Stimulated activated CD4-positive, alpha-beta T cell treated with anti-CD3 and anti-CD28 coated beads, TNF-alpha, amount 100 ng/mL, for 1 hour (primary cell): ENCODE measurements around the gene DHX8.

Source experiments
- DNase-seq, 3 donors: peaks; one replicate each; pipeline ENCODE4 v3.0.0-alpha.2; 2020; ENCODE audit warnings: low read depth in 3 of 3, low spot score in 1 of 3

The DHX8 gene

DNA sequence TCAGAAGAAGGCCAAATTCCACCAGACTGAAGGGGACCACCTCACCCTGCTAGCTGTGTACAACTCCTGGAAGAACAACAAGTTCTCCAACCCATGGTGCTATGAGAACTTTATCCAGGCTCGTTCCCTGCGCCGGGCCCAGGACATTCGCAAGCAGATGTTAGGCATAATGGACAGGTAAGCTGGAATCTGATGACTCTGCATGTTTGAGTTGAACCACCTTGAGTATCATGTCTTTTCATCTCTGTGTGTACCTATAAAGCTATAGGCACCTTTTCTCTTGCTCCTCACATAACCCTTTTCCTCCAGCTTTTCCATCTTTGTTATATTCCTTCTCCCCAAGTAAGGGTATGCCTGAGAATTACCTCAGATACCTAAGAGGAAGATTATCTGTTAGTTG, 37.6 kb downstream of the DHX8 start:
- DNase-seq, result no peak

DNA sequence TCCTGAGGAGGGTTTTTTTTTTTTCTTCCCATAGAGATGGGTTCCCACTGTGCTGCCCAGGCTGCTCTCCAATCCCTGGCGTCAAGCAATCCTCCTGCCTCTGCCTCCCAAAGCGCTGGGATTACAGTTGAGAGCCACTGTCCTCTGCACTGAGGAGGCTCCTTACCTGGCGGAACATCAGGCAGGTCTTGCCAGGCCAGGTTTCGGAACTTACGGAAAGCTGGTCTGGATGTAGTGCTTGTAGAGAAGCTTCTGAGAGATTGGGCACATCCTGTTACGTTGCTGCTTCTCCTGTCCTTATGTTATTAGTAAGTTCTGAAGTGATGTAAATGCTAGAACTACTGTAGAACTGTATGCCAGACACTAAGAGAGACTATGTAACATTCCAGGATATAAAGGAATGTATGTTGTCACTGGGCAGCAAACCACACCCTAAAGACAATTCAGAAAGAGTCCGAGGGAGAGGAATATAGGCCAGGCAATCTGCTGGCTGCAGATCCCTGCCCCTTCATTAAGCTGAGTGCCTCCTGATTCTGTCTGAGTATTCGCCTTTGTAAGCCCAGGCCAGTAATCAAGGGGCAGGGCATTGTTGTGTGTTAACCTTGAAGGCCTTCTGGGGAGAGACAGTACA, 41.3 kb downstream of the DHX8 start:
- no peak for DNase-seq

- DNase-seq, result no peak
Measured at GRCh38 chr17:43526886-43527648, 43.3 kb downstream of the DHX8 start.

DNA sequence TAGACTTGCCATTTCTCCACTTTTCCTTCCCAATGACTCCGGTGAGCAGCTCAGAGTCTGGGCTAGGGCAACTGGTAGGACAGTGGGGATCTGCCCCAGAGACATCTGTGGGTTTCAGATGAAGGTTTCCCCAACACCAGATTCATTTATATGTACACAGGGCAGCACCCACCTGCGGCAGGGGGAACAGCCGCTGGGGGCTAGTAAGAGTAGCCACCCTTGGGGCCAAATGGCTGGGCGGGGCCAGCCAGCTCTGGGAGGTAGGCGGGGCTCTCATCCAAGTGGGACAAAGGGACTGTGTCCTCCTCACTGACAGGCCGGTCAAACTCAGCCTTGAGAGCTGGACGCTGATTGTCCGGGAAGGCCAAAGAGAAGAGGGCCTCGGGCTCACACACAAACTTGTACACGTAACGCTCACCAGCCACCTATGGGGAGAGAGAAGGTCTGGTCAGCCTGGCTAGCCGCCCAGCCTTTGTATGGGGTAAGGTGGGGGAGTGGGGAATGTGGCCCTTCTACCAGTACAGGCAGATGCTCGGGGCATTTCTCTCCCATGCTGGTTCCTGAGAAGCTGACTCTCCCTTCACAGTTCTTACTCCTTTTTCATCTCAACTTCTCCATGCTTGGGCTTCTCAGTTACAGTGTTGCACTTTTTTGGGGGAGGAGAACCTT, 44.7 kb downstream of the DHX8 start:
- no peak for DNase-seq

- no peak for DNase-seq
Measured at GRCh38 chr17:43528988-43529814, 45.4 kb downstream of the DHX8 start.

DNA sequence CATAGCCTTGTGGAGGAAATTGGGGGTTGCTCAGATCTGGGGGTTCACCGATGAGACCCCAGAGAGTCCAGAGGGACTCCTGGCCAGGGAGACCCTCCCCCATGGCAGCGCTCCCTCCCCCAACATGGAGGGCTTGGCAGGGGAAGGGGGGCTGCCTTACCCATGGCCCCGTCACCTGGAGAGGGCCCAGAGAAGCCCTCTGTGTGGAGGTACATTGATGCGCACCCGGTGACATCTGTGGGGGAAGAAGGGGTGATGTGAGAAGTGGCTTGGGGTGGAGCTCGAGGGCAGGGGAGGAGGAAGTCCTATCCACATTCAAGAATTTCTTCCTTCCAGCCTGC, 46.1 kb downstream of the DHX8 start:
- no peak for DNase-seq

DNA sequence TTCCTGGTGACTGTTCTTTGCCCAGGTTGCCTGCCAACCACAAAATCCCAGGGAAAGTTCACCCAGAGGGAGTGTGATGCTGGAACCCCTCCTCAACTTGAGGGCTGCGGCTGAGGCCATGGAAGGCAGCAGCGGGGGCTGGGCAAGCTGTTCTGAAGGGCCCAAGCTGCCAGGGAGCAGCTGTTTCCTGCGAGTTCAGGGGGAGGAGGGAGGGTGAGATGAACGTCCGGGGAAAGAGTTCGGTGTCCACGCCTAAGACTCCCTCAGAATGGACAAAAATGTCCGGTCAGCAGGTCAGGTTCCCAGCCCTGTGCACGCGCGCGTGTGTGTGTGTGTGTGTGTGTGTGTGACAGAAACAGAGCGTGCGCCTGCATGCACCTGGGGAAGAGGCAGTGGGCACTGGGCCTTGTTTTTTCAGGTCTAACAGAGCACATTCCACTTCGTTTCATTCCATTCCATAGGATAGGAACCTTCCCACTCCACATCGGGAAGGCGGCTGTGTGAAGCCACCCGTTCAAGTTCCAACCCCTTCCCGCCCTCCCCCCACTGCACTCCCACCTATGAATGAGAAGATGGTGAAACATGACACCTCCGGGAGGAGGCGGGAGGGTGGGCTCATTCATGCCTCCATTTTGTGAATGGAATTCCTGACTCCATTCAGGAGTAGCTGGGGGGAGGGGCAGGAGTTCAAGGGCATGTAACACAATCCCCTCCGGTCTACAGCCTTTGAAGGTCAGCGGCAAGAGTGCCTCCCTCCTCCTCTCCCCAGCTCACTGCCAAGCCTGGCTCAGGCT, 46.7 kb downstream of the DHX8 start:
- no peak for DNase-seq

DNA sequence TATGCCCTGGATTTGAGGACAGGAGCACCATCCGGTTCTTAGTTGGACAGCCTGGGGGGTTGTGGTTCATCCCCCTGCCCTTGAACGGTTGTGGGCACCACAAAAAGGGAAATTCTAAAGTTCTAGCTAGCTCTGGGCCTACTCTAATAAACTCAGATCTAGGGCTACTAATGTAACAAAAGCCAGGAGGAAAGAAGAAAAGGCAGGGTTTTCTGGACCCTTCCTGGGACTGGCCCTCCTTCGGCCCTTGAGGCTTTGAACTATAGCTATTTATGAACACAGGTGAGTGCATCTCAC, 47.3 kb downstream of the DHX8 start:
- no peak for DNase-seq

- no peak for DNase-seq
Measured at GRCh38 chr17:43531955-43532354, 48.2 kb downstream of the DHX8 start.

GRCh38 chr17:43532581-43532980, 48.8 kb downstream of the DHX8 start:
- DNase-seq, result no peak

DNA sequence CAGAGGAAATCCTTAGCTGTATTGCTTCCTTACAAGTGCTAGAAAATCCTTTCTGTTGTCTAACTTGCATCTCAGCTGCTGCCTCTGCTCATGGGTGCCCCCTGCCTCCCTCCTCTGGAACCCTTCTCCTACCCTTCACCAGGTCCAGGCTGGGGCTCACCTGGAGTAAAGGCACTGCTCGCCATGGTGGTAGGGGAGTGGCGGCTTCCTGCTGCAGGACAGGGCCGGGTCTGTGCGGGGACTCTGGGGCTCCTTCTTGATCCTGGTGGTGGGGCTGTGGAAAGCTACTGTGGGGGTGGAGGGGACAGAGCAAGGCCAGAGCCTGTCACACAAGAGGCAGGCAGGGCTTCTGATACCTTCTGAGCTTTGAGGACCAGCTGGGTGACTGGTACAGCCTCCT, 49.9 kb downstream of the DHX8 start:
- no peak for DNase-seq

DNA sequence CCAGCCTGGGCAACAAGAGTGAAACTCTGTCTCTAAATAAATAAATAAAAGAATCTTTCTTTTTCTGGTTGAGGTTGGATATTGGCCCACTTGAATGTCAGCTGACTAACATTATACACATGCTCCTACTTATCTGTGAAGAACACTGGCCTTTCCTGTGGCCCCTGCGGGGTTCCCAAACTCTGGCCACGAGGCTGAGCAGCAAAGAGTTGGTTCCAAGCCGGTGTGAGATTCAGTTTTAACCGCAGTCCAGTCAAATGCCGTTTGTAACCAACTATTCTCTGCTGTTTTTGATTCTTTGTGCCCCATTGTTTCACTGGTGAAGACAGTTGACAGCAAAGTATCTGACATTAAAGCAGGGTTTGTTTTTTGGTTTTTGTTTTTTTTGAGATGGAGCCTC, 51.1 kb downstream of the DHX8 start:
- DNase-seq, result no peak

DNA sequence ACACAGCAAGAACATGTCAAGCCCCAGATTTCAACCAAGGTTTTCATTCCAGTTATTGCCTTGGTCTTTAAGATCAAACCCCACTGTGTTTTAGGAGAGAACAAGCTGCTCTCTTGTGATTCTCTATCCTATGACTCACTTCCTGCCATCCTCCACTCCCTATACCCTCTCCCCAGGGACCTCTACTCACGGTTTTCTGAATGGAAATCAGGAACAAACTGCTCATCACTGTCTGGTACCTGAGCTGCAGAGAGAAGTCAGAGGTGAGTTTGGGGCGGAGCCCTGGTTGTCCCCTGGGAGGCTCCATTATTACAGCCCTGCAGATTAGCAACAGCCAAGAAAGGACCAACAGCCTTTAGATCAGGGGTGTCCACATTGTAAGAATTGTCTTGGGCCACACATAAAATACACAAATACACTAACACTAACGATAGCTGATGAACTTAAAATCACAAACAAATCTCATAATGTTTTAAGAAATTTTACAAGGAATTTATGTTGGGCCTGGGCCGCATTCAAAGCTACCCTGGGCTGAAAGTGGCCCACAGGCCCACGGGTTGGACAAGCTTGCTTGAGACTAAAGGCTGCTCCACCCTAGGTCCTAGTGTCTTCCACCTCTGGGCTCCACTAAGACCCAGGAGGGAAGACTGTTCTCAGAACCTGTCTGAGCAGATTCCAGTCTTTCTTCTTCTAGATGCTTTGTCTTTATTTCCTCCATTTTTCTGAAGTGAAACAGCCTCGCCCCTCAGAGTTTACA, 52.6 kb downstream of the DHX8 start:
- DNase-seq, result no peak

DNA sequence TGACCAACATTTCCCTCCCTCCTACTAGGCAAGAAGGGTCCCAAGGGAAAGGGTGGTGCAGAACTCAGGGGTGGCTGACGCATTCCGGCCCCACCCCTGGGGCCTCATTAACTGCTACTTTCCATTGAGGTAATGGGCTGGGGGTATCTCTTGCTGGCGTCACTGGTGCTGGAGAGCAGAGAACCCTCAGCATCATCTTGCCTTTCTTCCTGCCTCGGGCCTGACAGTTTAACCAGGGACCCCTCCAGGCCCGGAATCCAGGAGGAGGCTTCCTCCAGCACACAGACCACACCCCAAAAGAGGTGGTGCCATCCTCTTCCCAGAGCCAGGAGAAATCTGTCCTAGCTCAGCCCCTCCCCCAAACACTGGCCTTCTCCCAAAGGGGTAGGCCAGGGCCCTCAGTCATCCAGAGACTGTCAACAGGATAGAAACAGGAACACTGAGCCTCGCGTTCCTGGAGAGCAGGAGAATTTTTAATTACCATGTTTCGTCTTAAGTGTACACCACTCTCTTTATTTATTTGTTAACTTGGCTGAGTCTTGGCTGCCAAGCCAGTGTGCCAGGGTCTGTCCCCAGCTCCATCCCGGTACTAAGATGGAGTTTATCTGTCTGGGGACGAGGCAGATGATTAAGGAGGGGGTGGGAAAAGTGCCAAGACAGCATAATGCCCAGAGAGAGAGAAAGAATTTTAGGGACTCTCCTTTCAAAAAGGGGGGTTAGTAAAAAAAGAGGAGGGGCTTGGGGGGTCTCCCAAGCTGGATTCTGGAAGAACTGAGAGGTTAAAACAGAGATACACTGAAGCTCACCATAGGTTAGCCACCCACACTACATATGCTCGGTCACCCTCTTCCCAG, 57.3 kb downstream of the DHX8 start:
- no peak for DNase-seq

GRCh38 chr17:43542859-43543258, 59.1 kb downstream of the DHX8 start:
- no peak for DNase-seq

DNA sequence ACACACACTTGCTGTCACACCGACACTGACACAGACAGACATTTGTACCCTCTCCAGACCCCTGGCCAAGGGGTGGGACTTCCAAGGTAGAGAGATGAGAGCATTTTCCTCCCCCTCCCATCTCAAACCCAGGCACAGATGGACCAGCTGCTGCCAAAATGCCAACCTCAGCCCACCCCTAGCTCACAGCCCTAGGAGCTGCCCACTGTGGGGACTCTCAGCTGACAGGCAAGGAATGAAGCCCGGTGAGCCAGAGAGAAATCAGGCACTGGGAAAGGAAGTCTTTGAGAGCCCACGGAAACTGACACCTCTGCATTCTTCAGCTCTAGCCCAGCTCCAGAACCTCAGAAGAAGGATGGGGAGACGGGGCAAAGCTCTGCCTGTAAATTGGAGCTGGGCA, 59.5 kb downstream of the DHX8 start:
- DNase-seq, result no peak

DNA sequence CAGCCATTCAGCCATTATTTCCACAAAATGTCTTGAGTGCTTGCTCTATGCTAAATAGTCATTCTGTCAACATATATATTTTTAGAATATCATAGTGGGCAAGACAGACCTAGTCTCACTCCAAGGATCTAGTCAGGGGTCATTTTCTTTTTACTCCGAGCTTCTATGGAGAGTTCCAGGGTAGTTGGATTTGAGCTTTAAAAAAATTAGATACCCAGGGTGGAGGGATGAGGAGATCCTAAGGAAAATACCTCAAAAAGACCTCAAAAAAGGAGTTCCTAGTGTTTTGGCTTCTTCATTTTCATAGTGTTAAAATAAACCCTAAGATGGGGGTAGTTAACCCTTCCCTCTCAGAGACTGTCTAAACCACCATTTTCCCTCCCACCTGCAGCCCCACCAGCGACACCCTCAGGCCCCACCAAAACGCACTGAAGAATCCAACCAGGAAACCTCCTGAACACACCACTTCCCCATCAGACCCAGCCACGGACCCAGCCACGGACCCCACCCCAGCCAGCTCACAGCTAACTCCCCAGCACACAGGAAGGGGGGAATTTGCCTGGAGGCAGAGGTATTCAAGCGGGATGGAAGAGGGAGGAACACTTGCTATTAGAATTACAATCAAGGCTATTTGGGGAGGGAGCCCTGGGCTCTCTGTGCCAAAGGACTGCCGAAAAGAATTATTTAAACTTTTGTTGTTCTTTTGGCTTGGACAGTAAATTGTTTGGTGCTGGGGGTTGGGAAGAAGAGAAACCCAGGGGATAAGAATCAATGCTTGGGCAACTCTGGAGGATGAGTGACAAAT, 60.2 kb downstream of the DHX8 start:
- no peak for DNase-seq

DNA sequence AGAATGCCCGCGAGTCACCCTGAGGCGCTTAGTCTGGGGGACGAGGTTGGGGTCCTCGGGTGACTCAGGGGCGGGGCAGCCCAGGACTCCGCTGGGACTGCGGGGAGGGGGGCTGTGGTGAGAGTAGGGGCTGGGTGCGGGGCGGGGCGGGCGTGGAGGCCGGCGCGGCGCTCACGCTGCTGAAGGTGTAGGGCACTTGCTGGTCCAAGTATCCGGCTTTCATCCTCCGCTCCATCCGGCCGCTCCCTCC, 61.5 kb downstream of the DHX8 start:
- peak in 1 of 3 donors; percentile 16 for DNase-seq
